Heart left ventricle (tissue), 13 donors: Measurements from ENCODE around the gene MRPL37.

Source experiments
- POLR2A ChIP-seq, 2 donors: fragments of 450-650 bp; IDR thresholded peaks; one replicate each; pipeline ENCODE4 v1.6.1; 2017; ENCODE audit warnings: antibody characterized with exemption in 2 of 2, mild to moderate bottlenecking in 2 of 2, moderate library complexity in 2 of 2
- TF ChIP-seq, protein P1 (sequence below), 12 donors: fragments of 200-600 bp; sonication (generic) in 4 of 12; IDR thresholded peaks; one replicate each; pipeline versions ENCODE4 v1.5.0 to v1.8.0; 2018 to 2022; ENCODE audit warnings: antibody characterized with exemption in 12 of 12, mild to moderate bottlenecking in 5 of 12
- donor health status: ischemic (EF 13 %, LVEDD 7.1; RV severe dilation, severe dysfunction).
- donor health status: DM: no; HTN: yes; CAD: no.
- donor health status: DM: no; HTN: no; CAD: no.
- donor health status: ischemic (EF 25% LVEDD 6.9; RV normal size, moderate dysfunction).
- donor health status: ischemic (EF 25% LVEDD 5.7; RV mildly dilated, moderate dysfunction).
- donor health status: ischemic (EF 35%, LVEDD 5.7; RV mildly dilated, moderate dysfunction).
- donor health status: nonischemic (EF 11% LVEDD 7.7; RV severe dilation, severe dysfunction).
- donor health status: DM: yes; HTN: yes; CAD: no.
- donor health status: PGD.
- donor health status: ischemic (EF 29% LVEDD 5.4; RV normal size, mild dysfunction).
- donor health status: nonischemic (EF 23%, LVEDD 6.1; RV moderate dilation, normal function).

DNA sequence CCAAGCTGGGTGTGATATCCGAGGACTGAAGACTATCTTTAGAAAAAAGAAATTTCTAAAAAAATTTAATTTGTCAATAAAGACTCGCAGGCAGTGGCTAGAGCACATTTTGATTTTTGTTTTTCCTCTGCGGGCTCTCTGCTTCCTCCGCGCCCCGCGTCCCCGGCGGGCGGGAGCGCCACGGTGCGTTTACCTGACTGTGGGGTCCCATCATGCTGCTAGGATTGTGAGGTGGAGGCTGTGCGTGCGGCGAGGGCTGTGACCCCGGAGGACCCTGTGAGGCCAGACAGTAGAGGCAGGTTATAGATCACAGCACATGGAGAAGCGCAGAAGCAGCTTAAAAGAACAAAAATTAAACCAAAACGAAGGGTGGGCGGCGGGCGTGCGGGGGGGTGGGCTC, 57.9 kb downstream of the MRPL37 start:
- TF ChIP-seq, protein P1, sequence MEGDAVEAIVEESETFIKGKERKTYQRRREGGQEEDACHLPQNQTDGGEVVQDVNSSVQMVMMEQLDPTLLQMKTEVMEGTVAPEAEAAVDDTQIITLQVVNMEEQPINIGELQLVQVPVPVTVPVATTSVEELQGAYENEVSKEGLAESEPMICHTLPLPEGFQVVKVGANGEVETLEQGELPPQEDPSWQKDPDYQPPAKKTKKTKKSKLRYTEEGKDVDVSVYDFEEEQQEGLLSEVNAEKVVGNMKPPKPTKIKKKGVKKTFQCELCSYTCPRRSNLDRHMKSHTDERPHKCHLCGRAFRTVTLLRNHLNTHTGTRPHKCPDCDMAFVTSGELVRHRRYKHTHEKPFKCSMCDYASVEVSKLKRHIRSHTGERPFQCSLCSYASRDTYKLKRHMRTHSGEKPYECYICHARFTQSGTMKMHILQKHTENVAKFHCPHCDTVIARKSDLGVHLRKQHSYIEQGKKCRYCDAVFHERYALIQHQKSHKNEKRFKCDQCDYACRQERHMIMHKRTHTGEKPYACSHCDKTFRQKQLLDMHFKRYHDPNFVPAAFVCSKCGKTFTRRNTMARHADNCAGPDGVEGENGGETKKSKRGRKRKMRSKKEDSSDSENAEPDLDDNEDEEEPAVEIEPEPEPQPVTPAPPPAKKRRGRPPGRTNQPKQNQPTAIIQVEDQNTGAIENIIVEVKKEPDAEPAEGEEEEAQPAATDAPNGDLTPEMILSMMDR (IDR thresholded peaks at IDR 0.05) = no peak
- no peak for TF ChIP-seq POLR2A (IDR thresholded peaks at IDR 0.05)
